HCT116 (cell line): ENCODE measurements around the gene PROKR2. TPM values are rescaled to one million over a fixed set of nuclear protein-coding genes. Genes with fewer than 3 reads are reported as not detected.

ENCODE experiments used
- ATAC-seq: fragments of 200-7000 bp; cut with Tn5 transposase; 2 replicates; pipeline ENCODE4 v1.9.1; 2020; ENCODE audit warnings: mild to moderate bottlenecking, moderate library complexity
- BruUV-seq: library from RNA; stranded (reverse); fragments of 400-500 nt; replicated peaks from 2 replicates; lab custom pipeline; 2021; lab: Mats Ljungman, UMichigan
- CTCF ChIA-PET: fragments of 300-600 bp; sonication (Branson Sonifier 250); formaldehyde crosslinking; loops from one replicate; lab custom pipeline; 2021; ENCODE audit warnings: antibody characterized with exemption; lab: Charles Lee
- POLR2A ChIA-PET: fragments of 300-600, 350-600 bp; sonication (Branson Sonifier 250); formaldehyde crosslinking; loops from one replicate; lab custom pipeline; 2021; ENCODE audit warnings: antibody characterized with exemption; lab: Charles Lee
- RAD21 ChIA-PET, 2 experiments: fragments of 300-600 bp; sonication (Branson Sonifier 250); formaldehyde crosslinking; loops; one replicate each; lab custom pipeline; 2023; ENCODE audit warnings: low total read pairs in 2 of 2; ENCODE audit not compliant: uncharacterized antibody in 2 of 2, unreplicated experiment in 2 of 2, low non-redundant PET in 1 of 2; lab: Charles Lee
- DNase-seq: peaks from one replicate; pipeline ENCODE4 v3.0.0-alpha.2; 2010; ENCODE audit warnings: low read depth, low spot score
- H2AFZ ChIP-seq: fragments of 200-600 bp; shearing (Covaris generic), sonication (generic); 2 replicates; pipeline ENCODE4 v1.6.1; 2017; ENCODE audit warnings: low read depth, mixed run types, mixed read lengths, antibody characterized with exemption, low read length; ENCODE audit not compliant: poor library complexity, severe bottlenecking
- H3K27ac ChIP-seq: 2 replicates; pipeline ENCODE4 v1.5.1; 2012; ENCODE audit warnings: low read depth, low read length
- H3K27me3 ChIP-seq: fragments of 200-600 bp; sonication (generic); 2 replicates; pipeline ENCODE4 v1.6.1; 2016; ENCODE audit warnings: mixed run types, low read length, mixed read lengths; ENCODE audit not compliant: insufficient read depth
- H3K36me3 ChIP-seq, 2 experiments: fragments of 200-500 bp in 1 of 2; fragments of 200-600 bp in 1 of 2; sonication (Bioruptor generic) in 1 of 2; sonication (generic) in 1 of 2; 2 replicates each; pipeline versions ENCODE4 v1.5.1 to v1.6.1; 2014 to 2016; ENCODE audit warnings: low read length in 2 of 2, inconsistent platforms in 1 of 2, mixed read lengths in 1 of 2, mixed run types in 1 of 2; ENCODE audit not compliant: insufficient read depth in 2 of 2, control insufficient read depth in 1 of 2
- H3K4me1 ChIP-seq, 2 experiments: fragments of 200-600 bp in 1 of 2; sonication (generic) in 1 of 2; 2 replicates each; pipeline versions ENCODE4 v1.5.1 to v1.6.1; 2012 to 2017; ENCODE audit warnings: low read length in 2 of 2, inconsistent platforms in 1 of 2, mild to moderate bottlenecking in 1 of 2, mixed read lengths in 1 of 2, mixed run types in 1 of 2, moderate library complexity in 1 of 2; ENCODE audit not compliant: insufficient read depth in 2 of 2, control insufficient read depth in 1 of 2
- H3K4me2 ChIP-seq: fragments of 200-600 bp; sonication (generic); 2 replicates; pipeline ENCODE4 v1.6.1; 2017; ENCODE audit warnings: mixed run types, low read length, mixed read lengths
- H3K4me3 ChIP-seq, 2 experiments: fragments of 200-600 bp in 1 of 2; sonication (generic) in 1 of 2; replicated peaks in 1 of 2; 2 replicates each; pipeline ENCODE4 v1.5.1; 2011 to 2016; ENCODE audit warnings: low read length in 2 of 2, control low read depth in 1 of 2, low read depth in 1 of 2, mild to moderate bottlenecking in 1 of 2, mixed read lengths in 1 of 2, mixed run types in 1 of 2
- H3K79me2 ChIP-seq: fragments of 200-600 bp; sonication (generic); 2 replicates; pipeline ENCODE4 v1.6.1; 2017; ENCODE audit warnings: mild to moderate bottlenecking, mixed run types, low read length, moderate library complexity, mixed read lengths; ENCODE audit not compliant: insufficient read depth
- H3K9ac ChIP-seq: fragments of 200-600 bp; sonication (generic); 2 replicates; pipeline ENCODE4 v1.6.1; 2016; ENCODE audit warnings: low read length, mixed read lengths
- H3K9me2 ChIP-seq: fragments of 200-600 bp; sonication (generic), shearing (Covaris generic); 2 replicates; pipeline ENCODE4 v1.6.1; 2017; ENCODE audit warnings: mixed run types, mild to moderate bottlenecking, moderate library complexity; ENCODE audit not compliant: insufficient read depth
- H3K9me3 ChIP-seq, 2 experiments: fragments of 200-500 bp in 1 of 2; fragments of 200-600 bp in 1 of 2; sonication (Bioruptor generic) in 1 of 2; sonication (generic) in 1 of 2; 2 replicates each; pipeline ENCODE4 v1.6.1; 2014 to 2017; ENCODE audit warnings: low read length in 2 of 2, mixed read lengths in 2 of 2, inconsistent platforms in 1 of 2, low read depth in 1 of 2, mild to moderate bottlenecking in 1 of 2, mixed run types in 1 of 2, moderate library complexity in 1 of 2; ENCODE audit not compliant: control insufficient read depth in 1 of 2, insufficient read depth in 1 of 2
- H4K20me1 ChIP-seq: fragments of 200-600 bp; sonication (generic), shearing (Covaris generic); 2 replicates; pipeline ENCODE4 v1.6.1; 2017; ENCODE audit warnings: mixed run types, mild to moderate bottlenecking, moderate library complexity; ENCODE audit not compliant: insufficient read depth
- EGR1 ChIP-seq: IDR thresholded peaks from 2 replicates; pipeline ENCODE4 v1.6.1; 2012; ENCODE audit warnings: low read depth
- FOSL1 ChIP-seq: IDR thresholded peaks from 2 replicates; pipeline ENCODE4 v1.6.1; 2012; ENCODE audit warnings: low read depth
- POLR2AphosphoS5 ChIP-seq: IDR thresholded peaks from 2 replicates; pipeline ENCODE4 v1.6.1; 2011; ENCODE audit warnings: mild to moderate bottlenecking, low read depth, low read length, moderate library complexity
- TCF7L2 ChIP-seq: IDR thresholded peaks from 2 replicates; pipeline ENCODE4 v1.7.0; 2011; ENCODE audit warnings: borderline replicate concordance, inconsistent platforms; ENCODE audit not compliant: insufficient read depth, insufficient read length; ENCODE audit errors: extremely low read depth
- ZFX ChIP-seq: fragments of 450-650 bp; IDR thresholded peaks from 2 replicates; pipeline ENCODE4 v1.6.1; 2017
- ZNF274 ChIP-seq: fragments of 200-500 bp; sonication (Bioruptor generic); IDR thresholded peaks from 2 replicates; pipeline ENCODE4 v1.6.1; 2014; ENCODE audit warnings: mild to moderate bottlenecking, low read depth, low read length, inconsistent platforms
- intact Hi-C: fragments of 100-400 bp; cut with micrococcal nuclease; formaldehyde crosslinking; loops from 2 replicates; pipeline ENCODE4 v1.10.0; 2022
- total RNA-seq: library from RNA; stranded (reverse); gene quantifications from one replicate; pipeline ENCODE4 v1.2.1, GENCODE V29; 2021; ENCODE audit not compliant: unreplicated experiment
- TF ChIP-seq, protein P1 (sequence below): IDR thresholded peaks from 2 replicates; pipeline ENCODE4 v1.6.1; 2012; ENCODE audit warnings: low read depth
- TF ChIP-seq, protein P2 (sequence below): IDR thresholded peaks from 2 replicates; pipeline ENCODE4 v1.6.1; 2012

PROKR2 gene
- total RNA-seq, 1 experiment from 2014 or later = not detected

DNA sequence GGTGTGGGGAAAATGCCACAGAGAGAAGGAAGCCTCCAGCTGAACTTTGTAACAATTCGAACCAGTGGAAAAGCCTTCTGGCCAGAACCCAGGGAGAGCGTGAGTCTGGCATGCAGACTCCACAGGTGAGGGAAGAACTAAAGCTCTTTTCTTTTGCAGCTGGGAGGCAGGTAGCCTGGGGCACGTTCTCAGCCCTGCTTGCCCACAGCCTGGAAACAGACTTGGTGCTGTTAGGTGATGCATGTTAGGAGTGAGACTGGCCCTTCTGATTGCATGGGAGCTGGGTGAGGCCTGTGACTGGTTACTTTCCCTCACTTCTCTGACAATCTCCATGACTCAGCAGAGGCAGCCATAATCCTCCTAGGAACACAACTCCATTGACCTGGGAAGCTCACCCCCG is 34.2 kb downstream of the PROKR2 start:
- no peak overlapping the region for H3K4me2 ChIP-seq
- ATAC-seq (no peak), DNase-seq (no peak)
- no peak overlapping the region for H2AFZ ChIP-seq
- H3K9me3 ChIP-seq = no peaks in the 10 kb centered on the region
- no peaks in the 10 kb centered on the region for H3K79me2 ChIP-seq
- H3K9me2 ChIP-seq = no peaks in the 10 kb centered on the region
- H3K4me1 ChIP-seq = no peaks in the 10 kb centered on the region
- H3K27ac ChIP-seq = no peak overlapping the region
- ChIA-PET CTCF (no interaction called here), RAD21 (no interaction called here), POLR2A (no interaction called here)
- no peaks in the 10 kb centered on the region for H3K27me3 ChIP-seq
- H4K20me1 ChIP-seq = no peaks in the 10 kb centered on the region
- BruUV-seq = no TSS peak
- no peak overlapping the region for H3K4me3 ChIP-seq
- intact Hi-C loops = no loop called here
- H3K9ac ChIP-seq = no peak overlapping the region
- no peaks in the 10 kb centered on the region for H3K36me3 ChIP-seq
- TF ChIP-seq, protein P1, sequence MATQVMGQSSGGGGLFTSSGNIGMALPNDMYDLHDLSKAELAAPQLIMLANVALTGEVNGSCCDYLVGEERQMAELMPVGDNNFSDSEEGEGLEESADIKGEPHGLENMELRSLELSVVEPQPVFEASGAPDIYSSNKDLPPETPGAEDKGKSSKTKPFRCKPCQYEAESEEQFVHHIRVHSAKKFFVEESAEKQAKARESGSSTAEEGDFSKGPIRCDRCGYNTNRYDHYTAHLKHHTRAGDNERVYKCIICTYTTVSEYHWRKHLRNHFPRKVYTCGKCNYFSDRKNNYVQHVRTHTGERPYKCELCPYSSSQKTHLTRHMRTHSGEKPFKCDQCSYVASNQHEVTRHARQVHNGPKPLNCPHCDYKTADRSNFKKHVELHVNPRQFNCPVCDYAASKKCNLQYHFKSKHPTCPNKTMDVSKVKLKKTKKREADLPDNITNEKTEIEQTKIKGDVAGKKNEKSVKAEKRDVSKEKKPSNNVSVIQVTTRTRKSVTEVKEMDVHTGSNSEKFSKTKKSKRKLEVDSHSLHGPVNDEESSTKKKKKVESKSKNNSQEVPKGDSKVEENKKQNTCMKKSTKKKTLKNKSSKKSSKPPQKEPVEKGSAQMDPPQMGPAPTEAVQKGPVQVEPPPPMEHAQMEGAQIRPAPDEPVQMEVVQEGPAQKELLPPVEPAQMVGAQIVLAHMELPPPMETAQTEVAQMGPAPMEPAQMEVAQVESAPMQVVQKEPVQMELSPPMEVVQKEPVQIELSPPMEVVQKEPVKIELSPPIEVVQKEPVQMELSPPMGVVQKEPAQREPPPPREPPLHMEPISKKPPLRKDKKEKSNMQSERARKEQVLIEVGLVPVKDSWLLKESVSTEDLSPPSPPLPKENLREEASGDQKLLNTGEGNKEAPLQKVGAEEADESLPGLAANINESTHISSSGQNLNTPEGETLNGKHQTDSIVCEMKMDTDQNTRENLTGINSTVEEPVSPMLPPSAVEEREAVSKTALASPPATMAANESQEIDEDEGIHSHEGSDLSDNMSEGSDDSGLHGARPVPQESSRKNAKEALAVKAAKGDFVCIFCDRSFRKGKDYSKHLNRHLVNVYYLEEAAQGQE = no peak
- no peak for TF ChIP-seq EGR1
- no peak for TF ChIP-seq ZNF274
- TF ChIP-seq TCF7L2 = no peak
- no peak for TF ChIP-seq POLR2AphosphoS5
- TF ChIP-seq FOSL1 = no peak
- TF ChIP-seq ZFX = no peak
- TF ChIP-seq, protein P2, sequence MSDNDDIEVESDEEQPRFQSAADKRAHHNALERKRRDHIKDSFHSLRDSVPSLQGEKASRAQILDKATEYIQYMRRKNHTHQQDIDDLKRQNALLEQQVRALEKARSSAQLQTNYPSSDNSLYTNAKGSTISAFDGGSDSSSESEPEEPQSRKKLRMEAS = no peak
